GF-D8 (cell line): Measurements from ENCODE around the gene CMSS1.

Source experiments
- DNase-seq: peaks from one replicate; lab custom pipeline; 2025; lab: John Stamatoyannopoulos, UW

CMSS1 gene

GRCh38 chr3:100149130-100149529, 331.5 kb downstream of the CMSS1 start:
- no peak for DNase-seq

- DNase-seq: no peak
Measured at GRCh38 chr3:100149713-100150415, 332.2 kb downstream of the CMSS1 start.

- DNase-seq: no peak
Measured at GRCh38 chr3:100150473-100150872, 332.8 kb downstream of the CMSS1 start.

GRCh38 chr3:100151024-100151707, 333.5 kb downstream of the CMSS1 start:
- no peak for DNase-seq

DNA sequence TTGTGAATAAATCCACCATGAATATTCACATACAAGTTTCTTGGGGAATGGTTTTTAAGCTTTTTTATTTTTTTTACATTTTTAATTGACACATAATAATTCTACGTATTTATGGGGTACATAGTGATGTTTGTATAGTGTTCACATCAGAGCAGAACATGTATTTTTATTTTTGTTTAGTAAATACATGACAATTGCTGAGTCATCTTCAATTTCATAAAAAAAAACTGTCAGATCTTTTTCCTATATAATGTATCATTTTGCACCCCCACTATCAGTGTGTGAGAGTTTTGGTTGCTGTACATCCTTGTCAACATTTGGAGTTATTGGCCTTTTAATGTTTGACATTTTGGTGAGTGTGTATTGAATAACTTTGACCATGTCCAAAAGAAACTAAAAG, 336.5 kb downstream of the CMSS1 start:
- no peak for DNase-seq

DNA sequence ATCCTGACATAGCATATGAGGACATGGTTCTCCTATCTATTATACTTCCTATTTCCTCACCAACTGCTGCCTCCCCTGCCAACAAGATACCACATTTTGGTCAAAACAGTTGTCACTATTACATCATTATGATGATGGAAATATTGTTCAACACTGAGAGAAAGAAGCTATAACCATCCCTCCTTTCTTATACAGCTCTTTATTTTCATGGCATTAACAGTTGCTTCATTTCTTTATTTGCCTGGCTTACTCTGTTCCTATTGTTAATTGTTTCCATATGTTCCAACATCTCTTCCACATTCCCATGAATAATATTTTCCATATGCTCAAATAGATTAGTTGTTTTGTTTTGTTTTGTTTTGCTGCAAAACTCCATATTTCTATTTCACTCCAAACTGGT, 337.5 kb downstream of the CMSS1 start:
- DNase-seq: peak; percentile 80

DNA sequence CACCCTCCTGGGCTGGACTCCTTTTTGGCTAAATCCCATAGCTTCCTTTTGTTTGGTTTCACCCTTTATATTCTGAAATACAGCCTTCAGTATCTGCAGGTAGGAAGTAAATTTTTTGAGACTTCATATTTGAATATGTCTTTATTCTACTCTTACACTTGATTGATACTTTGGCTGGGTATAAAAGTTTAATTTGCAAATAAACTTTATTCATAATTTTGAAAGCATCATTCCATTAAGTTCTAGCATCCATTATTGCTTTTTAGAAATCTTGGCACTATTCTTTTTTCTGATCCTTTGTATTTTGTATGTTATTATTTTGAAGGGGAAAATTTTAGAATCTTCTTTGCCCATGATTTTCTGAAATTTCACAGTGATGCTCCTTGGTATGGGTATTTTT, 337.9 kb downstream of the CMSS1 start:
- no peak for DNase-seq

DNA sequence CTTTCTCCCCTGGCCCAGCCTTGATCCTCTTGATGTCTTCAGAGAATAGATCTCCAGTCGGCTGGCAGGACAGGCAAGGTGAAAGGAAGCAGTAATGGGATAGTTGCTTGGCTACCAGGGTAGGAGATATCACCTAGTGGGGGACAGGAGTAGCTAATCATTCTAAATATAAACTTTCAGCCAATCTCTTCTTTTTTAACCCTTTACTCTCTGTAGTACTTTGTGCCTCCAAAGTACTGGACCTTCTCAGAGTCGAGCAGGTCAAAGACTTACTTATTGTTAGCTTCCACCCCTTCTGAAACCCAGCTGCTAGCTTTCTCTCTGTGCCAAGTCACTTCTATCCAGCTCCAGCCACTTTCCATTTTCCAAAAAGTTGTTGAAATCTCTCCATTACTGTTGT, 340.0 kb downstream of the CMSS1 start:
- DNase-seq: no peak

DNA sequence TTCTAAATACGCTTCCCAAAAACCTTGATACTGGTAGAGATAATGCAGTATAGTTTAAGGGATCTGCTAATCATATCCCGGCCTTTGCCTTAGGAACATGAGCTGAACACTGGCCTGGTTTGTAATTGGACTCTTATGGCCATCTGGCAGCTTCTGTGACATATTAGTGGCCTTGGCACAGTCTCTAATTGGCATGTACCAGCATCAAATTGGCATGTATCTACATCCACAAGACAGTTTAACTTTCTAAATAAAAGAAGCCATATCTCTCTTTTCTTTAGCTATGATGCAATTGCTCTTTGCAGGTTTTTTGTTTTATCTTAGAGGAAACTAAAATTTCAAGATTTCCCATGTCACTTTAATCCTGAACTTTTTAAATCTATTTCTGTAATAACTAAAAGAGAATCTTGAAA, 341.3 kb downstream of the CMSS1 start:
- no peak for DNase-seq

- no peak for DNase-seq
Measured at GRCh38 chr3:100159331-100160153, 341.9 kb downstream of the CMSS1 start.

DNA sequence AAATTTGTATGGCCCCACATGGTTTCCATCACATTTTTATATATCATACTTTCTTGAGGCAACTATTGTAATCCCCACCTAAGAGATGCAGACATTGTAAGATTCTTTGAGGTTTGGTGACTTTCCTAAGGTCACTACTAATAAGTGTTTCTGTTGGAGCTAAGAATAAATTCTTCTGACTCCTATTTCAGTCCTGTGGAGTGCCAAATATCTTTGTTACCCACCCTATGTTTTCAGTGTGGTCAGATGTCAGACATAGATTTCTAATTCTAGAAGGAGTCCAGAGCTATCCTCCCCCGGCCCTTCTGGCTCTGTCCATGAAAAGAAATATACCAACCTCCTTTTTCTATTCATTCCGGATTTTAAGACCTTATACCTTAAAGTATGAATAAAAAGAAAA, 342.9 kb downstream of the CMSS1 start:
- no peak for DNase-seq

- DNase-seq: no peak
Measured at GRCh38 chr3:100163787-100164186, 346.1 kb downstream of the CMSS1 start.

DNA sequence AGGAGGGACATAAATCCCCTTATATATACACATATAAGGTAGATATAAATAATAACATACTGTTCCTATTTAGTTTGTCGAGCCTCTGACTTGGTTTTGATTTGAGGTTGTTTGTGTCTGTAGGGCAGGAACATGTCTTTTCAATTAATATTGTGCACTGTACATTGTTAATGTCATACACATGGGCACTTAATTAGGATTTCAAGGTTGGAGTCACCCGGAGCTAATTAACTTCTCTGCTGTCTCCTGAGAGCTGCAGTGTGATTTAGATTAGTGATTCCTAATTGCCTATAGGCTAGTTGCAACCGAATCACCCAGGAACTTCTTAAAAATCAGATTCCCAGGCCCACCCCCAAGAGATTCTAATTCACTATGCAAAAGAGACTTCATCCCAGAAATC, 347.1 kb downstream of the CMSS1 start:
- no peak for DNase-seq

DNA sequence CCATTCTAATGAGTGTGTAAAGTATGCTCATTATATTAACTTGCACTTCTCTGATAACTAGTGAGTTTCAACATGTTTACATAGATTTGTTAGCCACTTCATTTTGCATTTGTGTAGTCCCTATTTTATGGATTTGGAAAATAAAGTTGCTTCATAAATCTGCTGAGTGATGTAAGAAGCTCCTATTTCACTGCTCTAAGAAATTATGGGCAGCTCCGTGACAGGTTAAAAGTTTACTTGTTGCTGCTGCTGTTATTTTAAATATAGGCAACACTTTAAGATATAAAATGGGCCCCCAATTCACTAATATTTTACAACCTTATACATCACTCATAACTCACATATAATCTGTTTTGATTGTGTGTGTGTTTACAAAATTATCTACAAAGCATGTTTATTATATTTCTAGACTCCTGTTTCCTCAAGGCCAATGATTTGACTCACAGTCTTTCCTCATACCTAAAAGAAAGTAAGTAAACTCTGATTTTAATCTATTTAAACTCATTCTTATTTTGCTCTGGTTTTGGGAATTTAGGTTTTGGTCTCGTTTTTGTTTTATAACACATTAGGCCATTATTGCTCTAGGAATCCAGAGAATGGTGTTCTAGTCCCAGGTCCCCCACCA, 348.4 kb downstream of the CMSS1 start:
- no peak for DNase-seq

DNA sequence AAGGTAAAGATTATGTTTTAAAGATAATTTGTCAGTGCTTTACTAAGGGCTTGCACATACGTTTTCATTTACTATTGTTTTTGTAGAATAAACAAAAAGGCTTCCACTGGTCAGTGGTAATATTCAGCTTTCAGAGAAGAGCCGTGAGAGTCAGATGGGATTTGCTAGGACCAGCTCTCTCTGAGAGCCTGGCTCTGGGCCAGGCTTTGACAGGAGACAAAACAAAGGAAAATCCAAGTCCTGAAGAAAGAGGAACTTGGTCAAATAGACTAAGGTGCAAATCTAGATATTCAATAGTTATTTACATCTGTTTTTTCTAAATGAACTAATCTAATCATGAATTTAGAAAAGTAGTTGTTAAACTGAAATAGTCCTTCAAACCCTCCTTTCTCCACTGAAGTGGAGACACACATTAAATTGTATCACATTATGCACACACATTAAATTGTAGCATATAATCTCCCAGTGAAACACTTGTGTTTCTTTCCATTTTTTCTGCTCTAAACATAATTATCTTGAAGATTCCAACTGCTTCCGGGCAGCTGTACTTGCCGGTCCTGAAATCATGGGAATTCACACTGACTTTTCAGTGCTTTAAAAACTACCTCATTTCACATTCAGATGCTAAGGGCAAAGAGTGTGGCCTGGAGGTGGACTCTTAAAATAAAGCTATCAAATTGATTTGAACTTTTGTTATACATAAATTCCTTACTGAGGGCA, 351.7 kb downstream of the CMSS1 start:
- DNase-seq: no peak

GRCh38 chr3:100170486-100170885, 352.8 kb downstream of the CMSS1 start:
- DNase-seq: no peak

- DNase-seq: no peak
Measured at GRCh38 chr3:100171211-100171914, 353.7 kb downstream of the CMSS1 start.

- no peak for DNase-seq
Measured at GRCh38 chr3:100173961-100174360, 356.3 kb downstream of the CMSS1 start.

DNA sequence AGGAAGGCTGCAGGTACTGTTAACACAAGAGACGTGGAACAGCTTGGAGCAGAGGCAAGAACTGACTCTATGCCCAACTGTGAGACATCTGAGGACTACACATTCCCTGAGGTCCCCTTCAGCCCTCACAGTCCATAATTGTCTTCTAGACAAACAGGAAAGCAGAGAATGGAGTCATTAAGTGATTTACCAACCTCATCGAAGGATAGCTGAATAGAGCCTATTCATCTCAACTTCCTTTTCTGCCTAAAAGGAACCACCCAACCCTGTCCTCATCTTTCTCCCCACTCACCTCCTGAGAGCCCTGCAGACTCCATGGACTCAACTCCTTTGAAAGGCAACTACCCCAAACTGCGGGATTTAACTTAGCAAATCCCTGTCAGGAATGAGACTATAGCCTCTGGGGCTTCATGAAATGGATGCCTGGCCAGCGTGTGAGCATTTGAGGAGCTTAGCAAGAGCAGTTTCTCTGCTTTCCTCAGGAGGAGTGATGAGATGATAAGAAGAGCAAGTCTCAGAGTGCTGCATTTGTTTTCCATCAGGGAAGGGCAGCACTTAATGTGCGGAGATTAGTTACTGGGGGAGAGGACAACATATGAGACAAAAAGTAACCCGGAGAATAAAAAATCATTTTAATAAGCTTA, 358.1 kb downstream of the CMSS1 start:
- DNase-seq: no peak

- DNase-seq: no peak
Measured at GRCh38 chr3:100179692-100180349, 362.2 kb downstream of the CMSS1 start.
